Stimulated activated CD8-positive, alpha-beta memory T cell treated with anti-CD3 and anti-CD28 coated beads, Interleukin-12 subunit alpha, Interleukin-12 subunit beta, amount 100 ng/mL, for 24 hours (primary cell): ENCODE results near the gene NBEA.
"Not testable (repeated sequence)": the region's sequence is repeated elsewhere in the genome, so short reads cannot be mapped to it uniquely, and the experiment has no call there.

Source experiments
- DNase-seq: peaks from one replicate; pipeline ENCODE4 v3.0.0-alpha.2; 2020; ENCODE audit errors: extremely low read depth

Gene NBEA

DNA sequence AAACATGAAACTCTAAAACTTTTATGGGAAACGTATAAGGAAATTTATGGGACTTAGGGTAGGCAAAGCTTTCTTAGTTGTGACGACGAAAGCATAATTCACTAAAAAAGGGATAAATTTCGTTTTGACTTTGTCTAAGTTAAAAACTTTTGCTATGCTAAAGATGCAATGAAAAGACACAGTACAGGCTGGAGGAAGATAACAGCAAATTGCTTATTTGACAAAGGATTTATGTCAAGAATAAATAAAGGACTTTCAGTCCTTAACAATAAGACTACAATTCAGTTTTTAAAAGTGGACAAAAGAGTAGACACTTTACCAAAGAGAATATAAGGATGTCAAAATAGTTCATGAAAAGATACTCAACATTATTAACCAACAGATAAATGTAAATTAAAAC, 150.2 kb downstream of the NBEA start:
- no peak for DNase-seq

DNA sequence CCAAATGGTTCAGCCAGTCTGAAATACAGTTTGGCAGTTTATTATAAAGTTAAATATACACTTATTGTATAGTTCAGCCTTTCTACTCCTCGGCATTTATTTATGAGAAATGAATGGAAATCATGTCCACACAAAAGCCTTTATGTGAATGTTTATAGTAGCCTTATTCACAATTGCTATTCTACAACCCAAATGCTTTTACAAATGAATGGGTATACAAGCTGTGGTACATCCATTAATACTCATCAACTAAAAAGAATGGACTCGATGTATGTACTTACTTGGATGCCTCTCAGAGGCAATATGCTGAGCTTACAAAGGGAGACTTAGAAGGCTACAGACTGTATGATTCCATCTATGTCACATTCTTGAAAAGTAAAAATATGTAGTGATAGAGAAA, 150.7 kb downstream of the NBEA start:
- no peak for DNase-seq

DNA sequence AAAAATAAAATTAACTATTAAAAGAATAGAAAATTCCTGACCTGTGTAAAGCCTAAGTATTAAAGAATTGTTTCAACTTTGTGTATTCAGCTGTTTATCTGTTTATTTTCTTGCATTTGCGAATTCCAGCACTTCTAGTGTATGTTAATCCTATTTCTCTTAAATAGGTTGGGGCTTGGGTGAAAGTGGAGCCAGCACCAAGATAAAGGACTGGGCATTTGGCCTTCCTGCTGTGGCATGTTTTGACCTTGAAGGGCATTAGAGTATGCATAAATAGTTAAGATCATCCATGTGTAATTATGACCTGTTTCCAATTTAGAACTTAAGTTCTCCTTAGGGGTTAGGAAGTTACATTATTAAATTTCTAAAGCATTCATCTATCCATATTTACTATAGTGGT, 151.3 kb downstream of the NBEA start:
- DNase-seq, result no peak

DNA sequence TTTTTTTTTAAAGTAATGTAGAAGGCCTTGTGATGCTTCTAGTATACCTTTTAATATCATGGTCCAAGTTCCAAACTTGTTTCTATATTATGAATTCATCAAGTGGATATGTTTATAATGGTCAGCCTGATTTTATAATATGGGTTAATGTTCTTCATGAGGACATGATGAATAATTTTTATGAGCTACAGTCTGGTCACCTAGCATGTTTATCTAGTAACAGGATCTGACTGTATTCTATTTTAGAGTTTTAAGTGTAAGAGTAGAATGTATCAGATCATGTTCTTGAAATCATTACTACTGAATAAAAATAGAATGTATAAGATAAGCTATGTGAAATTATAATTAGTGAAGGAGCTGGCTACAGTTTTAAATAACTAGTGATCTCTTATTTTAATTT, 164.7 kb downstream of the NBEA start:
- not testable (repeated sequence) for DNase-seq

DNA sequence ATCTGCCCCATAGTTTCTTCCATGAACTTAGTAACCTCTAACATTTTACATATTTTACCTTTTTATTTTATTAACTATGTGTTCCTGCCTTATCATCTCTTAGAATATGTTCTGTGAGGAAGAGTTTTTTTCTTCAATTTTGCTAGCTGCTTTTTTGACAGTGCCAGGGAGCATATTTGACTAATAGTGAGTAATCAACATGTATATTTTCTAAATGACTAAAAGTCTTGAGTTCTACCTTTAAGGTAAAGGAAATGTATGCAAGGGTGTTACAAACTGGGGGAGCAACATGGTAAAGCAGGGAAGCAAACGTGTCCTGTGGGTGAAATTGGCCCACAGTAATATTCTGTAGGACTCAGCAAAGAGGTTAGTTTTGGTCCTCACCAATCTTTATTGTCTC, 165.5 kb downstream of the NBEA start:
- no peak for DNase-seq

DNA sequence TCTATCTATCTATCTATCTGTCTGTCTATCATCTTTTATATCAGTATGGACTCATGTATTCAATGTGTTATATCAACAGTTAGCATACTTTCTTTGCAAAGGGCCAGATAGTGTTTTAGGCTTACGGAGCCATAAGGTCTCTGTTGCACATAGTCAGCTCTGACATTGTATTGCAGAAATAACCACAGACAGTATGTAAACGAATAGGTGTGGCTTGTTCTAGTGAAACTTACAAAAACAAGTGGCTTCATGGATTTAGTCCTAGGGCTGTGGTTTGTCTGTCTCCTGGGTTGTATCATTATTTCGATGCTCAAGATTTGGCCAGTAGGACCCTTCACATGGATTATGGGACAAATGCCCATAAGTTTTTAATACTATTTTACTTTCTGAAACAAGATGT, 171.5 kb downstream of the NBEA start:
- DNase-seq, result not testable (repeated sequence)

DNA sequence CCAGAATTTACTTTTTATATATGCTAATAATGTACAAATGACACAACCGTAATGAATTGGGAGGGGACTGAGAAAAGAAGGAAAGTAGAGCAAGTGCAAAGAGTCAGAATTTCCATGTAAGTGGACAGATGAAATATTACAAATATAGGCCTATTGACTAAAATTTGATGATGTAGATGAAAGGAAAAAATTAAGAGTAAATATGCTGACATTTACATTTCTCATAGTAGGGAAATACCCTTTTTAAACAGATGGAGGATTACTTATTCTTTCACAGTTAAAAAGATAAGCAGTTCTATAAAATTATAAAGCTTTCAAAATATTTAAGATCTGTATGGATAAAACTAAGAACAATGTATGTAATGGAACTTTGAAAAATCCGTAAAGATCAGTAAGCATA, 185.4 kb downstream of the NBEA start:
- no peak for DNase-seq

DNA sequence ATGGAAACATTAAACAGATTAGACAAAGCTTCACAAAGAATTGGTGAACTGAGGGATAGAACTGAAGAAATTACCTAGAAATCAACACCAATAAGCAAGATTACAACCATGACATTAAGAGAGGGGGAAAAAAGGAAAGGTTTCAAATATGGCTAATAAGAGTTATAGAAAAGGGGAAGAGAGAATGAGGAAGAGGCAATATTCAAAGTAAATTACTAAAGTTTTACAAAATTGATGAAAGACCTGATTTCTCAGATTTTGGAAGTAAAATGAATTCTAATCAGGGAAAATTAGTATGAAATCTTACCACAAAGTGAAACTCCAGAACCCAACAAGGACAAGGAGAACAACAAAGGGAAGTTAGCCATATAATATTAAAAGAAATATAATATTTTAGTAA, 187.4 kb downstream of the NBEA start:
- DNase-seq, result no peak

DNA sequence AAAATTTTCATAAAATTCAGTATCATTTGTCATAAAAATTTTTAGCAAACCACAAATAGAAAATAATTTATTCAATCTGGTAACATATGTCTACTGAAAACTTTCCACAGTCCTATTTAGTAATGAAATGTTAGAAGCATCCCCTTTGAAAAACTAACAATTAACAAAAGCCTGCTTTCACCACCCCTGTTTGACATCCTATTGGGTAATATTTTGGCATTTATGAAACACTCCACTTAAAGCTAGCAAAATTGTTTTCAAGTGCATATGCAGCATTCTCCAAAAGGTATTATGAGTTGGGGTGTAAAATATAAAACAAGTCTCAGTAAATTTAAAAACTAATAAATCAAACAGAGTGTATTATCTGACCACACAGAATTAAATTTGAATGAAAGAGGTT, 189.4 kb downstream of the NBEA start:
- DNase-seq, result no peak

DNA sequence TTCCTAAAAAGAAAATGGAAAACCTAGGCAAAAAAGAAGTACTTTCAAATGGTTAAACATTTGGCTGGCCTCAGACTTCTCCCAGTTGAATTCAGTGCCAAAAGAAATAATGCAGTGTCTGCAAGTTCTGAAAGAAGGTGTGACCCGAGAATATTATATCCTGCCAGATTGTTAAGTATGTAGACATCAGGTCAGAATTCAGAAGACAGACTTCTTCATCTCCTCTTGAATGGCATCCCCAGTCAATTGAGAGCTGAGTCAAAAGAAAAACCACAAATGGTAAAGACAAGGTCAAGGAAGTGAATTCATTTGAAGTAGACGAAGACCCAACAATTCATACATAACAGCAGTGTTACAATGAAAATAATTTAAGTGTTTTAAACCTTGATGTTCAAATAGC, 194.5 kb downstream of the NBEA start:
- no peak for DNase-seq

DNA sequence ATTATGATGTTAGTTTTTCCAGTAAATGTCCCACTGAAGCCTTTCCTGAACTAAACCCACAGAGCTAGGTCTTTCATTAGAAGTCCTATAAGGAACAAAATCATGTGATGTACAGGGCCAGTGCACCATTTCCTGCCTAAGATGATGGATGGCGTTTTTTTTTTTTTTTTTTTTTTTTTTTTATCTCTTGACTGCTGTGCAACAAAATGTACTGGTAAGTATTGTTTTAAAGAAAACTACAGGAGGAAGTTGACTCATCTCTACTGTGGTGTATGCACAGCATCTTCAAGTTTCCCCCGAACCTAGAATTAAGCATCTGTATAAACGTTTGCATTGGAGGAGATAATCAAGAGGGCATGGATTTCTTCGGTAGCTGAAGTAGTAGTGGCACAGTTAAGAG, 197.5 kb downstream of the NBEA start:
- no peak for DNase-seq

DNA sequence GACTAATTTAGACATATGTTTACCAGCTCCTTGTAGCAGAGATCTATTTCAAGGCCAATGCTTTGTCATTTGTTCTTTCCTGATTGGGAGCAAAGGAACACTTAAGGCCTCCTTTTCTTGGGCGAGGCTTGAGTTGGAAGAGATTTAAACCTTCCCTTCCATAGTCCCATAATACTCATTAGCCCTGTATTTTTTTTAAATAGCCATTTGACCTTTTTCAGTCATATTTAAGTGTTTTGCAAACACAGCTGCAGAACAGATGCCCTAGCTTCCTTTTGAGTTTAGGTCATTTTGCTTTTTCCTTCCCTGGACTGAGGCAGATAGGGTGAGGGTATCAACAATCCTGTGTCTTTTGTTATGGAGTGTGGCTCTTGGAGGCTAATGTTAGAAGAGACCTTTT, 198.3 kb downstream of the NBEA start:
- DNase-seq, result no peak

DNA sequence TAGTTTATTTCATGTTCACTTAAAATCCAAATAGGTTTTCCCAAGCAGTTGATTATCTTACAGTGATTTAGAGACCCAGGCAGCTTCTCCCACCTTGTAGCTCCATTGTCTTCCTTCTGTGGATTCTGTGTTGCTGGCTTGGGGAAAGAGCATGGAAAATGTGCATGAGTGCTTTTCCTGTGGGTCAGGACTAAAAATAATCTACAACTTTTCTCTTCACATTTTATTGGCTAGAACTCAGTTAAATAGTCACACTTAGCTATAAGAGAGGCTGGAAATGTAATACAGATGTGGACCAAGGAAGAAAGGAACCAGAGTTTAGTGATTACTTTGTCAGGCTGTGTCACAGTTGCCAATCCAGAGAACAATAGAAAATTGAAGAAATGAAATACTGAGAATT, 198.8 kb downstream of the NBEA start:
- DNase-seq, result no peak

DNA sequence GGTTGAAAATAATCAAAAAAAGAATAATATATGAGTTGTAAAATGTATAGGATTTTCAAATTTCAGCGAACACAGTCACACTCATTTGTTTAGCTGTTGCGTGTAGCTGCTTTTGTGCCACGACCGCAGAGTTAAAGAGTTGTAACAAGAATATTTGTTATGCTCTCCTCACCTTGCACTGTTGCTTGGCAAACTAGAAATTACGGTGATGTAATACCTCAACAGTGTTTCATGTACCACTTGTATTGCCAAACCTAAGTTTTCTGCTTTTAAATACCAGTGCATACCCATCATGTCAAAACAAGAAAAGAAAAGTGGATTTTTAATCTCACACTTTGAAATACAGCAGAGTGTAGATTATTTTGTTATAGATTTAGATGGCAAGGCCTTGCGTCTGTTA, 201.1 kb downstream of the NBEA start:
- no peak for DNase-seq

DNA sequence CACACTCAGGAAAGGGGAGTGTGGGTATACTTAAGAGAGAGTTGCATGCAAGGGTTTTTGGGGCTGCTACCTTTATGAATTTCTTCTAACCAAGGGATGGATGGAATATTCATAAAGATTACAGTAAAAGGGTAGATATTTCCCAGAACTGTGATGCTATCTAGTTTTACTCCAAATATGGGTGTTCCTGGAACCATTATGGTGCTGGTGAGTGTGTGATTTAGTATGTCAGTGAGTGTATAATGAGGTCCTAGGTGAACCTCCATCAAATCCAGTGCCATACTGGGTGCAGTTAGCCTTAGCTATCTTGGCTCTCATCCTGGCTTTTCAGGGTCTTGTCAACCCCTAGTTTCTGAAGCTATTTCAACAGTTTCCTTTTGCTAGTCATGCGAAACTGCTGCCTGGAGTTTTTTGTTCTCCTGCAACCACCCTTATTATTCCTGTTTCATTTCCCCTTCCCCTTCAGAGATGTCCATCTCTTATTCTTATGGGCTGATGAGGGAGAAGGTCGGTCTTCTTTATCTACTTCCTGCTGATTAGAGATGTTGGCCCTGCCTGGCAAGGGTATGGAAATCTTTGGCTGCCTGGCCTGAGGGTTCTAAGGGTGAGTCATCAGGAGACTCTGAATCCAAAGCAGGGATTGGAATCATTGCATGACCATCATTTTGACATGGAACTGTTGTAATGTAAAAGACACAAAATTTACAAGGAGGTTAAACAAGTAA, 202.3 kb downstream of the NBEA start:
- DNase-seq, result no peak

DNA sequence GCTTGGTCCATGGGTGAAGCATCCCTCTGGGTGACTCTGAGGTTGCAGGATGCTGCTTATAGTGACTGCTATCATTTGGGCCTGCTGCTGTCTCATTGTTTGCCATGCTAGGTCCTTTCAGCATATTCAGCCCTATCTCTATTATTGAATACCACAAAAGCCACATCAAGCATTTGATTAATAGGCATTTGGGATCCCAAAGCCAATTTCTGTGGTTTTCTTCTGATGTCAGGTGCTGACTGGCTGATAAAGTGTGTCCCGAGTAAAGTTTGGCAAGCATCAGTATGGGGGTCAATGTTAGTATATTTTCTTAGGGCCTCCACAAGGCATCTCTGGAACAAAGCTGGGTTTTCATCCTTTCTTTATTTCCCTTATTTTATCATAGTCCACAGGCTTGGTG, 204.6 kb downstream of the NBEA start:
- no peak for DNase-seq

DNA sequence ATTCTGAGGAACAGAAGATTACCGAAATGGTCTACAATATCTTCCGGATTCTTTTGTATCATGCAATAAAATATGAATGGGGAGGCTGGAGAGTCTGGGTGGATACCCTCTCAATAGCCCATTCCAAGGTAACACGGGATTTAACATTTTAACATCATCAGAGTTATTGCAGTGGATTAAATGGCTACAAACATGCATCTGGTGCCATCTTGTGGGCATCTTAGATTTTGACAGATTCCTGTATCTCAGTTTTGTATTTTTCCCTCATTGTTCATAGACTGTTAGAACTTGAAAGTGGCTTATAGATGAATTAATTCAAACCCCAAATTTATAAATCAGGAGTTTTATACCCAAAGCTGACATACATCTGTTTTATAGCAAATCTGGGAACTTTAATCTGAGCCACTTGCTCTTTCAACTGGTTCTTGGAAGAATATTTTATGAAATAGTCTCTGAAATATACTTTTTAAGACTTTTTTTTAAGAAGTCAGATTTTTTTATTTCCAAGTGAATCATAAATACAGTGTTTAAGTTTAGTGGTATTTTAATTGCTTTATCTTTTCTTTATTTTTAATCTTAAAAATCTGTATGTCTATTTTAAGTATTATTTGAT, 215.2 kb downstream of the NBEA start:
- no peak for DNase-seq

DNA sequence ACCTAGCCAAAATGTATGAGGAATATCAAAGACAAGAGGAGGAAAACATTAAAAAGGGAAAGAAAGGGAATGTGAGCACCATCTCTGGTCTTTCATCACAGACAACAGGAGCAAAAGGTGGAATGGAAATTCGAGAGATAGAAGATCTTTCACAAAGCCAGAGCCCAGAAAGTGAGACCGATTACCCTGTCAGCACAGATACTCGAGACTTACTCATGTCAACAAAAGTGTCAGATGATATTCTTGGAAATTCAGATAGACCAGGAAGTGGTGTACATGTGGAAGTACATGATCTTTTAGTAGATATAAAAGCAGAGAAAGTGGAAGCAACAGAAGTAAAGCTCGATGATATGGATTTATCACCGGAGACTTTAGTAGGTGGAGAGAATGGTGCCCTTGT, 217.0 kb downstream of the NBEA start:
- DNase-seq, result no peak

DNA sequence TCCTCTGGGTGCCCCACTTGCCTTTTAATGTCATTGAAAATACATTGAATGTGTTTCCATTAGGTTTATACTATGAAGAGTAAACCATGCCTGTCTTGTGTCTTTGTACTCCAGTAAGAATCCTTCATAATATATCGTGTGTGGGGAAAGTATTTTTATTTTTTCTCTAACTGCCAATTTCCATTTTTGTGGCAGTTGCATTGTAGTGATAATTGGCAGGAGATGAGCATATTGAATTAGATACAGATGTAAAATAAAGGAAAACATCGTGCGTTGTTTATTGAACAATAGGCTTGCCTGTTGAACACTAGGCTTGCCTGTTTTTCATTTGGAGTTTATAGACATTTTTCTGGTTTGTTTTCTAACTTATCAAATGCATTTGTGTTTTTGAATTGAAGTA, 218.8 kb downstream of the NBEA start:
- DNase-seq, result no peak

DNA sequence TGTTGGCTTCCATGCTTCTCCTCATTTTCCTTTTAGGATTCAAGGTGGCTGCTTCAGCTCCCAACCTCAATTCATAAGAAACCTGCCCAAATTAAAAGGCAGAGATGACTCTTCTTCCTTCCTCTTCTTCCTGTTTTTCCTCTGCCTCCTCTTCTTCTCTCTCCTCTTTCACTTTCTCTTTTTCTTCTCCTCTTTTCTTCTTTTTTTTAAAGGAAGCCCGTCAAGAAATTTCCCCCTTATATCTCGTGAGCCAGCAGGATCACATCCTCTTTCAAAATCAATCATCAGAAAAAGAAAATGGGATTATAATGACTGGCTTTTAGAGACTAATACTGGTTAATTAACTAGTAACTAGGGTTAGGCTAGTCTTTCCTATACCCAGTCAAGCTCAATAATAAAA, 220.3 kb downstream of the NBEA start:
- no peak for DNase-seq

DNA sequence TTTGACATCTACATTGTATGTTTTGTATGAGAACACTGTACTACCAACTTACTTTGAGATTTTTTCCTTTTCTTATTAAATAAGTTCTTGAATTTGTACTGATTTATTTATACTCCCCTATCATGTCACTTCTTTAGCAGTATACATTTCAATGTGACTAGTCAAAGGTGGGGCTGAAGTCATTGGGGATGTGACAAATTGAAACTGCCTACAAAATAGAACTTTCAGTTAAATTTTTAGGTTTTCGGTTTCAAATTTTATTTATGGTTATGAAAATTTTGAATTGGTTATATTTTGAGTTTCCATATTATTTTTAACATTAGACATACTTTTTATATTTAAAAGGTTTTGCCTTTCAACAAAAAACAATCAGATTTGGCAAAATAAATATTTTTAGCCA, 221.6 kb downstream of the NBEA start:
- no peak for DNase-seq

DNA sequence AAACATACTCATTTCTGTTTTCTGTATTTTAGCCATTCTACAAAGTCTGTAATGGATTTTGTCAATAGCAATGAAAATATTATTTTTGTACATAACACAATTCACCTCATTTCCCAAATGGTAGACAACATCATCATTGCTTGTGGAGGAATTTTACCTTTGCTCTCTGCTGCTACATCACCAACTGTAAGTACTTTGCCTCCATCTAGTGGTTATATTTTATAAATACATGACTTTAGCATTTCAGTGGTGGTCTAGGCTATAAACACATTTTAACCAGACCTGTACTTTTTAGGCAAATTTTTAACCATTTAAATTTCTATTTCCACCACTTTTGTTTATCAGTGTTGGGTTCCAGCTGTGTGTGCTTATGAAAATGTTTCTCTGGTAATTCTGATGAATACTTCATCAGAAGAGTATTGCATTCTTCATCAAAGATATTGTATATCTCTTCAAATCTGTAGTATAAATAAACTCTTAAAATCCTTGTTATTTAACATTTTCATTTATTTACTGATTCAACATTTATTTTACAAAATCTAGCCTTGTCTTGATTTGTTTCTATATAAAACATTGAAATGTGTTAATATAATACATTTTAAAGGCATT, 222.4 kb downstream of the NBEA start:
- no peak for DNase-seq

DNA sequence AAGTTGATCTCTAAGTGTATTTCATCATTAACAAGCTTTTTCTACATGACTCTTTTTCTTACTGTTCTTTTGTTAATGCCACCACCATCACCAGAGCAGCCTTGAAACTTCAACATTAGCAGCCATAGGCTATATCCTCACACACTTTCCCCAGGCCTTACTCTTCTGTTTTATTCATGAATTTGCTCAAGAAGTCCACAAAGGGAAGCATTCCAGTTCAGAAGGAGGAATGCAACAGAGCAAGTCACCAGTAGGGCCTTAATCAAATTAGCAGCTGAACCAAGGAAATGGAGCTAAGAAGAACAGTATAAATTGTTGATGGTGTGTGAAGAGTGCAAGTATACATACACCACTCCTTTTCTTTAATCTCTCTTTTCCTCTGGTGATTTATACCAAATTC, 223.1 kb downstream of the NBEA start:
- DNase-seq, result no peak

DNA sequence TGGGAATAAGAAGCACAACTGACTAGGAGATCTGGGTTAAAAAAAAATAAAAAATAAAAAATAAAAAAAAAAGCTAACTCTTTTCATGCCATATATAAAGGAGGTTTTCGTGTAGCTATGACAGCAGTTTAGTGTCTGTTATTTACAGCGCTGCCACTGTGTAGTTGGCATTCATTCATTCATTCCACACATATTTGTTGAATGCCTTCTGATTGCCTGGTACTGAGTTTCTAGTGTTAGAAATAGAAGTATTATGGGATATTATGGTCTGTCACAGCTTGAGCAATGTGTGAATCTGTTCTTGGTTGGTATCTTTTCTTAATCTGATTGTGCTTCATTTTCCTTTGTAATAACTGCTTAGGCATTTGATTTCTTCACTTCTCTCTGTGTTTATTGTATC, 237.4 kb downstream of the NBEA start:
- no peak for DNase-seq
